HEK293 (cell line): ENCODE measurements around the gene SRCIN1.

Experiments used
- CTCF ChIA-PET: fragments of 350-600 bp; formaldehyde crosslinking; extraction: SDS; loops from one replicate; lab custom pipeline; 2021; ENCODE audit warnings: antibody characterized with exemption; lab: Yijun Ruan, JAX
- POLR2A ChIA-PET: fragments of 300-600 bp; formaldehyde crosslinking; extraction: SDS; loops from one replicate; lab custom pipeline; 2020; ENCODE audit warnings: antibody characterized with exemption, inconsistent platforms; lab: Yijun Ruan, JAX
- H3K27ac ChIP-seq: fragments of 200-500 bp; sonication (Bioruptor generic); 2 replicates; pipeline ENCODE4 v1.5.1; 2014; ENCODE audit warnings: low read depth, low read length, control low read depth, inconsistent platforms; ENCODE audit errors: extremely low read depth
- H3K36me3 ChIP-seq, 2 experiments: fragments of 200-500 bp in 1 of 2; sonication (Bioruptor generic) in 1 of 2; 1 replicate in 1 of 2; 2 replicates in 1 of 2; pipeline ENCODE4 v1.5.1; 2014 to 2017; ENCODE audit warnings: inconsistent platforms in 2 of 2, low read length in 2 of 2; ENCODE audit not compliant: control insufficient read depth in 2 of 2, insufficient read depth in 1 of 2
- H3K4me1 ChIP-seq: fragments of 200-500 bp; sonication (Bioruptor generic); 2 replicates; pipeline ENCODE4 v1.5.1; 2014; ENCODE audit warnings: mild to moderate bottlenecking, low read length, inconsistent platforms; ENCODE audit not compliant: control insufficient read depth, insufficient read depth
- H3K4me3 ChIP-seq: 2 replicates; pipeline ENCODE4 v1.5.1; 2011; ENCODE audit warnings: low read depth, mild to moderate bottlenecking, control low read depth, low read length, moderate library complexity
- H3K9me3 ChIP-seq: fragments of 200-500 bp; sonication (Bioruptor generic); 2 replicates; pipeline ENCODE4 v1.5.1; 2014; ENCODE audit warnings: low read depth, low read length, inconsistent platforms; ENCODE audit not compliant: control insufficient read depth, insufficient read depth
- GLIS1 ChIP-seq: fragments of 450-650 bp; formaldehyde crosslinking; IDR thresholded peaks from 2 replicates; pipeline ENCODE4 v1.5.1; 2016; ENCODE audit warnings: missing biosample characterization, missing genetic modification characterization
- GLIS2 ChIP-seq: fragments of 450-650 bp; formaldehyde crosslinking; IDR thresholded peaks from 2 replicates; pipeline ENCODE4 v1.5.1; 2016; ENCODE audit warnings: missing biosample characterization, missing genetic modification characterization
- PRDM1 ChIP-seq: fragments of 450-650 bp; formaldehyde crosslinking; IDR thresholded peaks from 2 replicates; pipeline ENCODE4; 2016; ENCODE audit warnings: missing biosample characterization, missing genetic modification characterization
- RBAK ChIP-seq: fragments of 450-650 bp; formaldehyde crosslinking; IDR thresholded peaks from 2 replicates; pipeline ENCODE4 v1.5.1; 2016; ENCODE audit warnings: missing biosample characterization, missing genetic modification characterization
- SP2 ChIP-seq: fragments of 450-650 bp; formaldehyde crosslinking; IDR thresholded peaks from 2 replicates; pipeline ENCODE4 v1.5.1; 2016; ENCODE audit warnings: missing biosample characterization, missing genetic modification characterization
- ZIC2 ChIP-seq: fragments of 450-650 bp; formaldehyde crosslinking; IDR thresholded peaks from 2 replicates; pipeline ENCODE4 v1.5.1; 2016; ENCODE audit warnings: missing biosample characterization, missing genetic modification characterization
- ZNF114 ChIP-seq: fragments of 450-650 bp; formaldehyde crosslinking; IDR thresholded peaks from 2 replicates; pipeline ENCODE4 v1.5.0; 2017; ENCODE audit warnings: missing biosample characterization, missing genetic modification characterization
- ZNF138 ChIP-seq: fragments of 450-650 bp; formaldehyde crosslinking; IDR thresholded peaks from 2 replicates; pipeline ENCODE4 v1.5.1; 2016; ENCODE audit warnings: missing biosample characterization, missing genetic modification characterization, borderline replicate concordance
- ZNF423 ChIP-seq: fragments of 450-650 bp; formaldehyde crosslinking; IDR thresholded peaks from 2 replicates; pipeline ENCODE4 v1.5.1; 2016; ENCODE audit warnings: missing biosample characterization, missing genetic modification characterization
- ZNF558 ChIP-seq: fragments of 450-650 bp; formaldehyde crosslinking; IDR thresholded peaks from 2 replicates; pipeline ENCODE4 v1.5.1; 2016; ENCODE audit warnings: missing biosample characterization, missing genetic modification characterization
- ZNF560 ChIP-seq: fragments of 450-650 bp; formaldehyde crosslinking; IDR thresholded peaks from 2 replicates; pipeline ENCODE4 v1.5.1; 2017; ENCODE audit warnings: missing biosample characterization, missing genetic modification characterization, borderline replicate concordance
- TF ChIP-seq, protein P1 (sequence below): fragments of 450-650 bp; IDR thresholded peaks from 2 replicates; pipeline ENCODE4 v1.5.1; 2018; ENCODE audit warnings: missing biosample characterization, missing genetic modification characterization
- TF ChIP-seq, protein P2 (sequence below): fragments of 450-650 bp; formaldehyde crosslinking; IDR thresholded peaks from 2 replicates; pipeline ENCODE4 v1.5.1; 2017; ENCODE audit warnings: missing biosample characterization, missing genetic modification characterization
- TF ChIP-seq, protein P3 (sequence below): fragments of 450-650 bp; formaldehyde crosslinking; IDR thresholded peaks from 2 replicates; pipeline ENCODE4 v1.5.1; 2016; ENCODE audit warnings: missing biosample characterization, missing genetic modification characterization
- TF ChIP-seq, protein P4 (sequence below): fragments of 450-650 bp; formaldehyde crosslinking; IDR thresholded peaks from 2 replicates; pipeline ENCODE4 v1.5.1; 2016; ENCODE audit warnings: missing biosample characterization, missing genetic modification characterization

SRCIN1 gene

DNA sequence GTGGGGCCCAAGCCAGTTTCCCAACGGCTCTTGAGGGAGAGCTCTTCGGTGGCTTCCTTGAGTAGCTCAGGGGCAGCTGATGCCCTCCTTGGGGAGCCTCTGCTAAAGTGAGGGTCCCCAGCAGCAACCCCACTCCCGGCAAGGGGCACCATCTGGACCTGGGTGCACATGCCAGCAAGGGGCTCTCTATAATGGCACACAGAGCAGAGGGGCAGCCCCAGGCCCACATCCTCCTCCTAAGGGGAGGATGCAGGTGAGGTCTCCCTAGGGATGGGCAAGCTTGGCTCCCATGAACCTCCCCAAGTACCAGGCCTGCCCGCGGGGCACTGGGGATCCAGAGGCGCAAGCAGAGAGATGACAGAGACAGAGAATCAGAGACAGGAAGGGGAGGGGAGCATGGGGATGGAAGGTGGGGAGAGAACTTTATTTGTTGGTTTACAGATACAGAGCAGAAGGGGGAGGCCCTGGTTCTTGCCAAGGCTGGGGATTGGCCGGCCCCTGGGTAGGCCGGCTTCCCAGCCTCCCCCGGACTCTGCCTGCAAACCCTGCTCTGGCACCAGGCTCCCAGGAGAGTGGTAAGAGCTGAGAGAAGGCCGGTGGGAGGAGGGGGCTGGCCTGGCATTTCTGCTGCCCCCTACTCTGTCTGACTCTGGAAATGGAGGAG is 61.4 kb downstream of the SRCIN1 start:
- POLR2A ChIA-PET: no interaction called here
- CTCF ChIA-PET: interaction anchor here (0.6 to 4.5 kb wide), 6 partner anchors 8 to 119 kb away, joined by 3 to 39 read pairs (median 4); no protein-coding TSS in a partner anchor
- peak; percentile 26; the same call in 1 of the 2 replicates for TF ChIP-seq SP2
- TF ChIP-seq, protein P1, sequence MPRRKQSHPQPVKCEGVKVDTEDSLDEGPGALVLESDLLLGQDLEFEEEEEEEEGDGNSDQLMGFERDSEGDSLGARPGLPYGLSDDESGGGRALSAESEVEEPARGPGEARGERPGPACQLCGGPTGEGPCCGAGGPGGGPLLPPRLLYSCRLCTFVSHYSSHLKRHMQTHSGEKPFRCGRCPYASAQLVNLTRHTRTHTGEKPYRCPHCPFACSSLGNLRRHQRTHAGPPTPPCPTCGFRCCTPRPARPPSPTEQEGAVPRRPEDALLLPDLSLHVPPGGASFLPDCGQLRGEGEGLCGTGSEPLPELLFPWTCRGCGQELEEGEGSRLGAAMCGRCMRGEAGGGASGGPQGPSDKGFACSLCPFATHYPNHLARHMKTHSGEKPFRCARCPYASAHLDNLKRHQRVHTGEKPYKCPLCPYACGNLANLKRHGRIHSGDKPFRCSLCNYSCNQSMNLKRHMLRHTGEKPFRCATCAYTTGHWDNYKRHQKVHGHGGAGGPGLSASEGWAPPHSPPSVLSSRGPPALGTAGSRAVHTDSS: no peak
- Histone ChIP-seq H3K27ac (no peak overlapping the region), H3K9me3 (no peaks in the 10 kb centered on the region), H3K4me1 (no peaks in the 10 kb centered on the region), H3K4me3 (no peak overlapping the region), H3K36me3 (peaks cover 0 to 6% of the 10 kb centered on the region in 2 experiments; a peak in 2 of 3 replicates)

DNA sequence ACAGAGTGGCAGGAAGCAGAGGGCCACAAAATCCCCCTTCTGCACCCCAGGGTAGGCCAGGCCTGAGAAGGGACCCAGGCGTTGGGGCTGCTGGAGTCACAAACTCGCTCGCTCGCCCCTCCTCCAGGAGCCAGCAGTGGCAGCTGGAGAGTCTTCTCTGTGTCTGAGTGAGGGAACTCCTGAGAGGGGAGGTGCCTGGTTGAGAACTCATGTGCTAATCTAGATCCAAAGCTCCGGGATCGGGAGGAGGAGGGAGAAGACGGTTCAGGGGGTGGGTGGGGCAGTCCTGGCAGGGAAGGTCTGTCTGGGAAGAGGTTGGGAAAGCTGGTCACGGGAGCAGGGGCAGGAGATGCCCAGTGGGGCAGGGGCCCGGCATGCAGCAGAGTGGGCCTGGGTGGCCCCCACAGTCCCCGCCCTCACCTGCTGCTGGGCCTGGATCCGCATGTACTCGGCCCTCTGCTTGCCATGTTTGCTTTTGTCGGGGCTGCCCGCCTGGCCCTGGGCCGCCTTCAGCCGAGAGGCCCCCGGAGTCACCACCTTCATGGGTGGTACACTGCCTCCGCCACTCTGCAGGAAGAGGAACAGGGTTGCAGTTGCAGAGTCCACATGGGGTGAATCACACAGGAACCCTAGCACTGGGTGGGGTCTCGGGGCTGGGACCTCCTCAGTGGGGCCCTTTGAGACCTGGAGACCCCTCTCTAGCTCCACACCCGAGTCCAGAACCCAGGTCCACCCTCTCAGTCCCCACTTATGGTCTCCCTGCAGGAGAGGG is 62.2 kb downstream of the SRCIN1 start:
- peaks cover 0 to 4% of the 10 kb centered on the region in 2 experiments; a peak in 2 of 3 replicates for H3K36me3 ChIP-seq
- no peak overlapping the region for H3K27ac ChIP-seq
- no peaks in the 10 kb centered on the region for H3K9me3 ChIP-seq
- H3K4me1 ChIP-seq: no peaks in the 10 kb centered on the region
- ChIA-PET CTCF (interaction anchor here (0.6 to 1.2 kb wide), 4 partner anchors 13 to 37 kb away, joined by 3 to 5 read pairs (median 4); no protein-coding TSS in a partner anchor), POLR2A (interaction anchor here (0.6 kb wide), 1 partner anchor 16 kb away, joined by 6 read pairs; no protein-coding TSS in a partner anchor)
- no peak overlapping the region for H3K4me3 ChIP-seq
- TF ChIP-seq GLIS1 (tag by site-specific recombination) (peak; percentile 22; the same call in 1 of the 2 replicates), ZIC2 (tag by site-specific recombination) (peak; percentile 17; the same call in 1 of the 2 replicates), ZNF558 (tag by site-specific recombination) (peak; percentile 96), ZNF114 (tag by site-specific recombination) (no peak), GLIS2 (tag by site-specific recombination) (peak; percentile 39)

DNA sequence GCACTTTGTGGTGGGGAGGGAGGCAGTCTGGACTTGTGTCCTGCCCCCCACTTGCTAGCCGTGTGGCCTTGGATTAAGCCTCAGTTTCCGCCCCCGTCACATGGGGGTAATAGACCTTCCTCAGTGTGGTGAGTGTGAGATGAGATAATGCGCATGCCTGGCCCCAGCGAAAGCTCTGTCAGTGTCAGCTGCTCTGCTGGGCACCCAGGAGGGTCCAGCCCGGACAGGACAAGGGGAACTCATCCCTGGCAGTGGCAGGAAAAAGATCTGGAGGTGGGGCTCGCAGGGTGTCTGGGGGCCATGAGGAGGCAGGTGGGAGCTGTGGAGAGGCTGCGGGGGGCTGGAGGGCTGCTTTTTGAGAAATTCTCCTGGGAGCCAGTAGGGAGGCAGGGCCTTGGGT is 63.5 kb downstream of the SRCIN1 start:
- CTCF ChIA-PET: interaction anchor here (0.7 to 1.1 kb wide), 3 partner anchors 16 to 161 kb away, joined by 3 to 6 read pairs (median 3); no protein-coding TSS in a partner anchor

DNA sequence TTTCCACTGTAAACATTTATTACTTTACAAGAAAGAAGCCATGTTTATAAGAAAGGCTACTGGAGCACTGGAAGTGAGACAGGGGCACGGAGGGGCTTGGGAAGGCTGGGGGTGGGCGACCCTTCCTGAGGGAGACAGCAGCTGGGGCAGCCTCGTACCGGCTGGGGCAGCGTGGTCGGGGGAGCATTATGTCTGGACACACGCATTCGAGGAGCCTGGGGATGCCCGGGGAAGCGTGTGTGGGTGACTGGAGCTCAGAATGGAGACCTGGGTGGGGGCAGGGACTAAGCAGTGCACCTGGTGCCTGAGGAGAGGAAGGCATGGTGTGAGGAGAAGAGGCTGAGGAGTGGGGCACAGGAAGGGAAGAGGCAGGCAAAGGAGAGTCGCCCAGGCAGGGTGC is 64.5 kb downstream of the SRCIN1 start:
- POLR2A ChIA-PET: no interaction called here
- Histone ChIP-seq H3K4me1 (no peaks in the 10 kb centered on the region), H3K27ac (no peak overlapping the region), H3K36me3 (no peaks in the 10 kb centered on the region; a peak in 1 of 3 replicates), H3K4me3 (no peak overlapping the region), H3K9me3 (no peaks in the 10 kb centered on the region)
- CTCF ChIA-PET: interaction anchor here (0.7 to 1.1 kb wide), 3 partner anchors 13 to 33 kb away, joined by 3 to 6 read pairs (median 5); no protein-coding TSS in a partner anchor
- TF ChIP-seq ZNF423 (tag by site-specific recombination): no peak
- TF ChIP-seq ZNF560 (tag by site-specific recombination): no peak
- no peak for TF ChIP-seq ZNF138 (tag by site-specific recombination)
- no peak for TF ChIP-seq PRDM1 (tag by site-specific recombination)
- TF ChIP-seq, protein P2, sequence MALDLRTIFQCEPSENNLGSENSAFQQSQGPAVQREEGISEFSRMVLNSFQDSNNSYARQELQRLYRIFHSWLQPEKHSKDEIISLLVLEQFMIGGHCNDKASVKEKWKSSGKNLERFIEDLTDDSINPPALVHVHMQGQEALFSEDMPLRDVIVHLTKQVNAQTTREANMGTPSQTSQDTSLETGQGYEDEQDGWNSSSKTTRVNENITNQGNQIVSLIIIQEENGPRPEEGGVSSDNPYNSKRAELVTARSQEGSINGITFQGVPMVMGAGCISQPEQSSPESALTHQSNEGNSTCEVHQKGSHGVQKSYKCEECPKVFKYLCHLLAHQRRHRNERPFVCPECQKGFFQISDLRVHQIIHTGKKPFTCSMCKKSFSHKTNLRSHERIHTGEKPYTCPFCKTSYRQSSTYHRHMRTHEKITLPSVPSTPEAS: no peak
- no peak for TF ChIP-seq RBAK (tag by site-specific recombination)
- TF ChIP-seq, protein P3, sequence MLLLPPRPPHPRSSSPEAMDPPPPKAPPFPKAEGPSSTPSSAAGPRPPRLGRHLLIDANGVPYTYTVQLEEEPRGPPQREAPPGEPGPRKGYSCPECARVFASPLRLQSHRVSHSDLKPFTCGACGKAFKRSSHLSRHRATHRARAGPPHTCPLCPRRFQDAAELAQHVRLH: no peak

More for the DNA sequence above, 63.5 kb downstream of the SRCIN1 start:
- Histone ChIP-seq H3K4me3 (no peak overlapping the region), H3K4me1 (no peaks in the 10 kb centered on the region), H3K9me3 (no peaks in the 10 kb centered on the region), H3K27ac (no peak overlapping the region), H3K36me3 (no peaks in the 10 kb centered on the region; a peak in 1 of 3 replicates)
- POLR2A ChIA-PET: no interaction called here
- TF ChIP-seq, protein P4, sequence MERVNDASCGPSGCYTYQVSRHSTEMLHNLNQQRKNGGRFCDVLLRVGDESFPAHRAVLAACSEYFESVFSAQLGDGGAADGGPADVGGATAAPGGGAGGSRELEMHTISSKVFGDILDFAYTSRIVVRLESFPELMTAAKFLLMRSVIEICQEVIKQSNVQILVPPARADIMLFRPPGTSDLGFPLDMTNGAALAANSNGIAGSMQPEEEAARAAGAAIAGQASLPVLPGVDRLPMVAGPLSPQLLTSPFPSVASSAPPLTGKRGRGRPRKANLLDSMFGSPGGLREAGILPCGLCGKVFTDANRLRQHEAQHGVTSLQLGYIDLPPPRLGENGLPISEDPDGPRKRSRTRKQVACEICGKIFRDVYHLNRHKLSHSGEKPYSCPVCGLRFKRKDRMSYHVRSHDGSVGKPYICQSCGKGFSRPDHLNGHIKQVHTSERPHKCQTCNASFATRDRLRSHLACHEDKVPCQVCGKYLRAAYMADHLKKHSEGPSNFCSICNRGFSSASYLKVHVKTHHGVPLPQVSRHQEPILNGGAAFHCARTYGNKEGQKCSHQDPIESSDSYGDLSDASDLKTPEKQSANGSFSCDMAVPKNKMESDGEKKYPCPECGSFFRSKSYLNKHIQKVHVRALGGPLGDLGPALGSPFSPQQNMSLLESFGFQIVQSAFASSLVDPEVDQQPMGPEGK (tag by site-specific recombination): no peak
- peak; percentile 33; the same call in 1 of the 2 replicates for TF ChIP-seq GLIS2 (tag by site-specific recombination)
